Astrocyte of the spinal cord (primary cell): ENCODE measurements around the gene TMEM107.
A peak's percentile ranks its signal among the peaks of the same experiment; 100 is the strongest.

Source experiments
- DNase-seq: peaks from one replicate; pipeline ENCODE4 v3.0.0; 2011; ENCODE audit warnings: low read depth, low spot score
- H3K4me3 ChIP-seq: 2 replicates; pipeline ENCODE4 v1.5.1; 2011; ENCODE audit warnings: low read depth, mild to moderate bottlenecking, low read length, moderate library complexity
- CTCF ChIP-seq: IDR thresholded peaks from 2 replicates; pipeline ENCODE4 v1.5.1; 2012; ENCODE audit warnings: low read depth, mild to moderate bottlenecking, low read length, inconsistent platforms
- in situ Hi-C: cut with HindIII; loops from 2 replicates; pipeline ENCODE4 v1.10.0; 2017; ENCODE audit warnings: low sequenced_read_pairs

Gene TMEM107

GRCh38 chr17:8142887-8143580 is 33.1 kb downstream of the TMEM107 start:
- no peak overlapping the region for H3K4me3 ChIP-seq
- in situ Hi-C loops: no loop called here
- no peak for DNase-seq
- no peak for TF ChIP-seq CTCF

GRCh38 chr17:8142158-8142886 is 33.9 kb downstream of the TMEM107 start:
- no peak for DNase-seq
- in situ Hi-C loops: no loop called here
- H3K4me3 ChIP-seq: no peak overlapping the region

GRCh38 chr17:8141741-8142140 is 34.4 kb downstream of the TMEM107 start:
- TF ChIP-seq CTCF: no peak
- DNase-seq: no peak
- in situ Hi-C loops: no loop called here
- H3K4me3 ChIP-seq: no peak overlapping the region

More at GRCh38 chr17:8142158-8142886, 33.9 kb downstream of the TMEM107 start:
- no peak for TF ChIP-seq CTCF

GRCh38 chr17:8141045-8141444 is 35.1 kb downstream of the TMEM107 start:
- TF ChIP-seq CTCF: no peak
- DNase-seq: no peak
- in situ Hi-C loops: no loop called here
- no peak overlapping the region for H3K4me3 ChIP-seq

GRCh38 chr17:8140065-8141029 is 35.8 kb downstream of the TMEM107 start:
- DNase-seq: no peak
- in situ Hi-C loops: no loop called here
- no peak for TF ChIP-seq CTCF
- H3K4me3 ChIP-seq: no peak overlapping the region

DNA sequence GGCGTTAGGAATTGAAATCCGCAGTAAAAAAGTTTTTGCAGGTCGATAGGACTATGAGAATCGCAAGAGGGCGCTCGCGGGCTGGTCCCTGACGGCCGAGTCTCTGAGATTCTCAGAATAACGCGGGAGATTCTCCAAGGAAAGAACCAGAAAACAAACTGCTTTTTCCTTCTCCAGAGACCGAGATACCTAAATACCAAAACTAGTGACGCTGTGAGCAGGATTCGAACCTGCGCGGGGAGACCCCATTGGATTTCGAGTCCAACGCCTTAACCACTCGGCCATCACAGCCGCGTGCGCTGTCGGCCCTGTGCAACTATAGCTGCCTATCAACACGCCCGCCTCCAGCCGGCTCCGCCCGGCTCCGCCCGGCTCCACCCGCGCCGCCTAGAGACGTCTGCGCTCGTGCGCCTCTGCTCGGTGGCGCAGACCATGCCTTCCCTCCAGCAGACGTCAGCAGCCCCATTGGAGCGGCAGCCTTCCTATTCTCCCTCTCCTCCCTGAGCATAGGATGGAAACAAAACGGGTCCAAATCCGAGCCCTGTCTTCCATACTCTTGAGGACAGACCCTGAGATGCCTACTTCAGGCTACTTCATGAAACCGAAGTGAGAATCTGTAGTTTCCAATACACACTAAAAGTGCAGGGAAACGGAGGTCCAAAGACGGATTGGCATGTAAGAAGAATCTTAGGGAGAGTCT is 37.4 kb downstream of the TMEM107 start:
- peak; percentile 88 for TF ChIP-seq CTCF
- peak overlapping the region; percentile 45 for H3K4me3 ChIP-seq
- in situ Hi-C loops: no loop called here

More for the DNA sequence above, 37.4 kb downstream of the TMEM107 start:
- DNase-seq: peak; percentile 98
